Gastrocnemius medialis (tissue), 4 donors: ENCODE measurements around the gene ZNF521.

Experiments used
- POLR2A ChIP-seq, 2 donors: fragments of 450-650 bp; IDR thresholded peaks; one replicate each; pipeline ENCODE4 v1.6.1; 2017; ENCODE audit warnings: antibody characterized with exemption in 2 of 2, mild to moderate bottlenecking in 2 of 2, moderate library complexity in 2 of 2
- TF ChIP-seq, protein P1 (sequence below), 5 experiments: fragments of 450-650 bp in 3 of 5; fragments of 200-600 bp in 2 of 5; sonication (generic) in 2 of 5; IDR thresholded peaks in 4 of 5; conservative IDR thresholded peaks in 1 of 5; 1 replicate in 4 of 5; 2 replicates in 1 of 5; pipeline ENCODE4 v1.5.1; 2016 to 2019; ENCODE audit warnings: antibody characterized with exemption in 5 of 5, mild to moderate bottlenecking in 3 of 5, moderate library complexity in 3 of 5

DNA sequence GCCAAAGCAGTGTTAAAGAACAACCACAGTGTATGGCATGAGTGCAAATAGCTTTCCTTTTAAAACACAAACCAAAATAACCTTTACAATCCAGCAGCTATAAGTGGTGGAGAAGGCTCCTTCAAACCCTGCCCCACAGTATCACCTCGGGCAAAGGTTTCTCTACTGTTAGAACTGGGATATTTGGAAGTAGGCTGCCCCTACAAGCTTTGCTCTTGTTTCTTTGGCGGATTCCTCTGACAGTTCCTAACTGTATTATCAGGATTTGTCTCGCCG is 214.8 kb downstream of the ZNF521 start:
- TF ChIP-seq, protein P1, sequence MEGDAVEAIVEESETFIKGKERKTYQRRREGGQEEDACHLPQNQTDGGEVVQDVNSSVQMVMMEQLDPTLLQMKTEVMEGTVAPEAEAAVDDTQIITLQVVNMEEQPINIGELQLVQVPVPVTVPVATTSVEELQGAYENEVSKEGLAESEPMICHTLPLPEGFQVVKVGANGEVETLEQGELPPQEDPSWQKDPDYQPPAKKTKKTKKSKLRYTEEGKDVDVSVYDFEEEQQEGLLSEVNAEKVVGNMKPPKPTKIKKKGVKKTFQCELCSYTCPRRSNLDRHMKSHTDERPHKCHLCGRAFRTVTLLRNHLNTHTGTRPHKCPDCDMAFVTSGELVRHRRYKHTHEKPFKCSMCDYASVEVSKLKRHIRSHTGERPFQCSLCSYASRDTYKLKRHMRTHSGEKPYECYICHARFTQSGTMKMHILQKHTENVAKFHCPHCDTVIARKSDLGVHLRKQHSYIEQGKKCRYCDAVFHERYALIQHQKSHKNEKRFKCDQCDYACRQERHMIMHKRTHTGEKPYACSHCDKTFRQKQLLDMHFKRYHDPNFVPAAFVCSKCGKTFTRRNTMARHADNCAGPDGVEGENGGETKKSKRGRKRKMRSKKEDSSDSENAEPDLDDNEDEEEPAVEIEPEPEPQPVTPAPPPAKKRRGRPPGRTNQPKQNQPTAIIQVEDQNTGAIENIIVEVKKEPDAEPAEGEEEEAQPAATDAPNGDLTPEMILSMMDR (IDR thresholded peaks at IDR 0.05 in 4 of 5, conservative IDR thresholded peaks at IDR 0.05 in 1 of 5), result no peak
- TF ChIP-seq POLR2A (IDR thresholded peaks at IDR 0.05), result no peak
